ENCODE results near the gene BTG3.

The BTG3 gene

GRCh38 chr21:17583898-17584297 is 28.8 kb downstream of the BTG3 start:
- no peak for DNase-seq

DNA sequence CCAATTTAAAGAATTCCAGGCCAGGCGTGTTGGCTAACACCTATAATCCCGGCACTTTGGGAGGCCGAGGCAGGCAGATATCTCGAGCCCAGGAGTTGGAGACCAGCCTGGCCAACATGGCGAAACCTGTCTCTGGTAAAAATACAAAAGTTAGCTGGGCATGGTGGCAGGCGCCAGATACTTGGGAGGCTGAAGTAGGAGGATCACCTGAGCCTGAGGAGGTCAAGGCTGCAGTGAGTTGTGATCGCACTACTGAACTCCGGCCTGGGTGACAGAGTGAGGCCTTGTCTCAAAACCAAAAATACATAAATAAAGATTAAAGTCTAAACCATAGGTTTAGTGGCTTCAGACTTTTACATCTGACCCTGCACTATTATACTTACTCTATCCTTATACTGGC is 32.4 kb downstream of the BTG3 start:
- DNase-seq = no peak

- no peak for DNase-seq
These were observed 33.8 kb downstream of the BTG3 start for GRCh38 chr21:17578876-17579275.

DNA sequence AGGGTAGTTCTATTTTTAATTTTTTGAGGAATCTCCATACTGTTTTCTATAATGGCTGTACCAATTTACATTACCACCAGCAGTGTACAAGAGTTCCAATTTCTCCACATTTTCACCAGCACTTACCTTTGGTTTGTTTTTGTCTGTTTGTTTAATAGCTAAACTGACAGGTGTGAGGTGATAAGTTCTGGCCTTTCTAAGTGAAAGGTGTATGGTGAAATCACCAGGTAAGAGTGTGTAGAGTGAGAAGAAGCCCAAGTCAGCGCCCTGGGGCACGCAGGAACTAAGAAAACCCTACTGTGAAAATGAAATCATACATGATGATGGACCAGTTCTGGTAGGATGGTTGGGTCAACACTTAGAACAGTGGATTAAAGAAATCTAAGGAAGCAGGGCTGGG is 34.5 kb downstream of the BTG3 start:
- DNase-seq = no peak

DNA sequence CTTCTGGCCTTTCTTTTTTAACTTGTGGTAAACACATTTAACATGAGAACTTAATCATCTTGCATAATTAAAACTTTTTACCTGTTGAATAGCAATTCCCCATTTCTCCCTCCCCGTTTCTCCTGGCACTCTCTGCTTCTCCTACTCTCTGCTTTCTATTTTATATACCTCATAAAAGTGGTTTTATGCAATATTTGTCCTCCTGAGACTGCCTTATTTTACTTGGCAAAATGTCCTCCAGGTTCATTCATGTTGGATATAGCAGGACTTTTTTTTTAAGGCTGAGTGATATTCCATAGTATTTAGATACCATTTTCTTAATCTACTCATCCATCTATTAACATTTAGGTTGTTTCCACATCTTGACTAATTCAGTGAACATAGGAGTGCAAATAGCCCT is 35.0 kb downstream of the BTG3 start:
- no peak for DNase-seq

GRCh38 chr21:17576080-17576835 is 36.4 kb downstream of the BTG3 start:
- peak; percentile 81 for DNase-seq

GRCh38 chr21:17575076-17575475 is 37.6 kb downstream of the BTG3 start:
- no peak for DNase-seq

DNA sequence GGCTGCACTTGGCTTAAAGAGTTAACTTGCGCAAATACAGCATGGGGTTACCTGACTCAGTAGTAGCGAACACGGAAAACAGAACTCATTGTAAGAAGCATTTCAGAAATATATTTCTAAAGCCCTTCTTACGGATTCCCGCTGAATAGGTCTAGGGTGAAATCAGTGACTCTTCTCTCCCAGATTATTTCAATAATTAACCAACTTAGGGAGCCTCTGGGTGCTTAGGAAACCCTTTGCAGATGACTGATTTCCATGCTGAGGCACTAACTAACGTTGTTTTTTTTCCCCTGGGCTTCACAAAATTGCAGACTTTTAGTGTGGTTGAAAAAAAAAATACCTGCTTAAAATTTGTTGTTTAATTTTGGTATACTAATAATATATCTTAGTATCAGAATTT is 40.3 kb downstream of the BTG3 start:
- DNase-seq = no peak

DNA sequence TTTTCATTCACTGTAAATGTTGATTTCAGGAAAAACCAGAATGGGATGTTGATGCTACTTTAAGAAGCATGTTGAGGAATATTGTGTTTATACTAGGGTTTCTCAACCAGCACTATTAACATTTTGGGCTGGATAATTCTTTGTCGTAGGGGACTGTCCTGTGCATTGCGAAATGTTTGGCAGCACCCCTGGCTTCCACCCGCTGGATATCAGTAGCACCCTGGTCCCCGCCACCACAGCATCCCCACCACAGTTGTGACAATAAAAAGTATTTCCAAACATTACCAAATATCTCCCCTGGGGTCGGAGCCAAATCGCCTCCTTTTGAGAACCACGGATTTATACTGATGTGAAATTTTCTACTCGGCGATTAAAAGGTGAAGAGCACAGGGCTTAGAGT is 41.9 kb downstream of the BTG3 start:
- DNase-seq = no peak

DNA sequence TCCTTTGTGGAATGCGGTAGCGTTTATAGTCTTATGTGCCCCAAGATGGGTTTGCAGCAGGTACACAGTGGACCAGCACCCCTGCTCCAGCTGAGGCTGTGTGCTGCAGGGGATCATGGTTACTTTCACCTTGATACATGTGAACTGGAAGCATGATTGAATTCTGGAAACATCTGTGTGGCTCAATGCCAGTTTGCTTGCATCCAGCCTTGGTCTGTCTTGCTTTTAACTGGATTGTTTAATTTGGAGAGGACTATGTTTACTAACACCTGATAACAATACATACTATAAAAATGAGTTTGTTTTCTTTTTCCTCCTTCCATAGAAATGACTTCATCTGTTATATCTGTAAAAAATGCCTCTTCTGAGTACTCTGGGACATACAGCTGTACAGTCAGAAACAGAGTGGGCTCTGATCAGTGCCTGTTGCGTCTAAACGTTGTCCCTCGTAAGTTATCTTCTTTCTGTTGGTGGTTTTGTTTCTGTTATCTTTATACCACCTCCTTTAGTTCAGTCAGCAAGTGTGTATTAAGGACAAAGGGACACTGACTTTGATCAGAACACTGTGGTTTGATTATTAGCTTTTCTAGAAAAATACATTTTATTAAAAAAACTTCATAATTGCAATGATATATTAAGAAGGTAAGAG is 52.2 kb downstream of the BTG3 start:
- no peak for DNase-seq

DNA sequence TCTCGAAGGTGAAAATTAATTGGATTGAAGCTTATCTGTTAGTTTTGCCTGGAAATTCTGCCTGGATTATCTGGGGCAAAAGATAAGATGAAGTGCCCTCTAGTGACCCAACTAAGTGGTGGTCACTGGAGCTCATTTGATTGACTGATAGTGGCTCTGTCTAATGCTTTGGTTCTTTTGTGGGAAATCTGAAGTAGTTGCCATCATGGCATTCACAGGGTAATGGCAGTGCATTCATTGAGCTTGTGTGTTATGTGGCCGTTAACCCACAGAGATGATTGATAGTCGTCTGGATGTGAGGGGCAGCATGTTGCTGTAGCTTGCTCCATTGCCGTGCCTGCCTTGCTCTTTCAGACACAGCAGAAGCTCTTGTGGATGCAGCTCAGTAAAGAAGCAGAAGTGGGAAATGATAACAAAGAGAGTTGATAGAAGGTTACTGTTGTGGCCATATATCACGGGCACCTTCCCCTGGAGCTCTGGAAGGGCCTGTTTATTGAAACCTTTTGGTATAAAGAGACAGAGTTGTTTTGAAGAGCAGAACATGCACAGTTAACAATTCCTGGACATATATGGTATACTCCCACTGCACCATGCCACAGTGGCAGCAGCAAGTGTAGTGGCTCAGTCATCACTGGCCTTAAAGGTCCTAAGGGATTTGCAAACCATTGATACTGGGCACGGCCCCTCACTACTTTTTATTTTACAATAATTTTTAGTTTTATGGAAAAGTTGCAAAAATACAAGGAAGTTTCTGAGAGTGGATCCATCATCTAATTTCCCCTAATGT is 57.8 kb downstream of the BTG3 start:
- DNase-seq = no peak

DNA sequence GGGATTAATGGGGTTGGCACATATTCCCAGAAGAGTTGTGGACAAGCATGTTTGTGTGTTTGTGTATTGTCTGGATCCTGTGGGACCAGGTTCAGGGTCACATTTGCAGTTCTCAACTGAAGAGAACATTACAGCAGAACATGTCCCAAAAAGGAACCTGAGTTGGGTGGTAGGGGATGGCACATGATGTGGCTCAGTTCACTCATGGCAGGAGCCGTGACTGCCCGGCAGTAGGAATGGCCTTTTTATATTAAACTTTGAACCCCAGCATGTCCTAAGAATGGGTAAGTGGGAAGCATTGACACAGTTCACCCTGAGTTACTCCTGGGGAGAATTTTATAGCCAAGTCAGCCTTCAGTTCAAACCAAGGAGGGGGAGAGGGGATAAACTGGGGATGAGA is 58.6 kb downstream of the BTG3 start:
- no peak for DNase-seq

- DNase-seq = no peak
These were observed 60.3 kb downstream of the BTG3 start for GRCh38 chr21:17552410-17552809.

- no peak for DNase-seq
These were observed 61.9 kb downstream of the BTG3 start for GRCh38 chr21:17550671-17551308.

DNA sequence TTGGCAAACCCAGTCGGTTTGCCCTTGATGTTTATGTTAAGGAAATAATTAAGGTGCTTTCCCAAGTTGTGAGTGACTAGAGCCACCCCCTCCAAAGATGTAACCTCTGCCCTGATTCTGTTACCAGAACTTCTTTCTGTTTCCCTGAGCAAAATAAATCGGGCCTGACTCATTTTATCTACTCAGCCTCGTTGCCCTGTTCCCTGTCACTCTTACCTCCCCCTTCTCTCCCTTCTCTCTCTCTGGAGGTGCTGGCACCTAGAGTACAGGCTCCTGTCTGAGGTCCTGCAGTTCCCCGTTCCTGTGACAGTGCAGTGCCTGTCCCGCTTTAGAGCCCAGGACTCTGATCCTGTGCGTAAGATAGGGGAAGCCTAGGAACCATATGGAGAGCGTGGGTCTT is 64.4 kb downstream of the BTG3 start:
- DNase-seq = no peak

GRCh38 chr21:17545007-17545406 is 67.7 kb downstream of the BTG3 start:
- no peak for DNase-seq
